Fibroblast of skin of left quadriceps (primary cell): ENCODE measurements around the gene ZNF688.
A peak's percentile ranks its signal among the peaks of the same experiment; 100 is the strongest.
"Not testable (repeated sequence)": the region's sequence is repeated elsewhere in the genome, so short reads cannot be mapped to it uniquely, and the experiment has no call there.

Experiments
- DNase-seq, 2 experiments: peaks; one replicate each; pipeline ENCODE4 v3.0.0-alpha.2; 2013; ENCODE audit warnings: low read depth in 2 of 2

The ZNF688 gene

DNA sequence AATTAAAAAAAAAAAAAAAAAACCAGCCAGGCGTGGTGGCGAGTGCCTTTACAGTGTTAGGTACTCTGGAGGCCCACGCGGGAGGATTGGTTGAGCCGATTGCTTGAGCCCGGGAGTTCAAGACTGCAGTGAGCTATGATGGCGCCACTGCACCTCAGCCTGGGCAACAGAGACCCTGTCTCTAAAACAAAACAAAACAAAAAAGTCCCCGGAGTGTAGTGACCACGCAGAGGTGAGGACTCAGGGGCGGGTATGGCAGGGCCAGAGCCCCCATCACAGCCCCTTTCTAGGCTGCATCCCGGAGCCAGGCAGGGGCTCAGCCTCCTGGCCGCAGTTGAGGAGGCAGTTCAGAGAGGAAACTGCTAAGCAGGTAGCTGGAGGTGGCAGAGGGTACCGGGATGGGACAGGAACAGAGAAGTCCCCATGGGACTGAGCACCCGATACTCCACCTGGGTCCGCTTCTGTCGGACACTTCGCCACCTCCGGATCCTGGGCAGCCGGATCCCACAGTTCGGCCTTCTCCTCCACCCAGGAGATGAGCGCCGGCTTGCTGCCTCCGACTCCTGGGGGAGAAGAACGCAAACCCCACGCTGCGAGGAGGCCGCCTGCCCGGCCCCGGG, 37.7 kb downstream of the ZNF688 start:
- no peak for DNase-seq

DNA sequence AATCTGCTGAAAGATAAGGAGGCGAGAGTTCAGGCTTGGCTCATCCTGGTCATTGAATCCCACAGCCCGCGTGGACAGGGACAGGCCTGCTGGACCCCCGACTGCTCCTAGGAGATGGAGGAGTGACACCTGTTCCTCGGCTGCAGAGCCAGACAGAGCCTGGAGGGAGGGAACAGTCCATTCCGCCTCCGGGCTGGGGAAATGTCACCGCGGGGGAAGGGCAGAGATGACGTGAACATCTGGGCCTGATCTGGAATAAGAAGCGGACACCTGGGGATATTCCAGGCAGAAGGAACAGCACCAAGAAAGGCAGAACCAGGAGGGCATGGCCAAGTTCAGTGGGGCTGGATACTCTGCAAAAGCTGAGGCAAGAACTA, 38.4 kb downstream of the ZNF688 start:
- DNase-seq: no peak

DNA sequence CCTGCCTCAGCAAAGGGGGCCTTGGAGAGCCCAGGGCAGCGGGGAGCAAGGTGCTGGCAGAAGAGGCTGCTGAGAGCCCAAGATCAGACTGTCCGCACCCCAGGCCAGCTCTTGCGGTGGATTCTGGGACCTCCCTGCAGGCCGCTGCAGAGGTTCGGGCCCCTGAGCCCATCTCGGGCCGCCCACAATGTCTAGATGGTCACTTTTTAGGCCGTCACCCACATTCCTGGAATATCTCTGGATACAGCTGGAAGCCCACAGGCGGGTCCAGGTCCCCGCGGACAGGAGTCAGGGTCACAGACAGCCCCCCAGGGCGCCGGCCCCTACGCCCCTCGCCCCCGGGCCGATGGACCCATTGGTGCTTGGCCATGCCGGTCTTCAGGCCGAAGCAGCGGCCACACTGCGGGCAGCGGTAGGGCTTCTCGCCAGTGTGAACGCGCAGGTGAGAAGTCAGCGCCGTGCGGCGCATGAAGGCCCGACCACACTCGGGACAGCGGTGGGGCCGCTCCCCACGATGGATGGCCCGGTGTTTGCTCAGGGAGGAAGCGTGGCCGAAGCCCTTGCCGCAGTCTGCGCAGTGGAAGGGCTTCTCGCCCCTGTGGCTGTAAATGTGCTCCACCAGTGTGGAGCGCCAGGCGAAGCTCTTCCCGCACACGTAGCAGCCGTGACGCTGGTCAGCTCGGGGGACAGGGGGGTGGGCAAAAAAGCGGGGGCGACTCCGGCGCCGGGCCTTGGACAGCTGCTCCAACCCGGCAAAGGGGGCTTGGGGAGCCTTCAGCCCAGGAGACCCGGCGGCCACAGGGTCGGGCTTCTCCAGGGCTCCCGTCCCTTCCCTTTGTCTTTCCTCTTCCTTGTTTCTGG, 39.0 kb downstream of the ZNF688 start:
- DNase-seq: no peak

DNA sequence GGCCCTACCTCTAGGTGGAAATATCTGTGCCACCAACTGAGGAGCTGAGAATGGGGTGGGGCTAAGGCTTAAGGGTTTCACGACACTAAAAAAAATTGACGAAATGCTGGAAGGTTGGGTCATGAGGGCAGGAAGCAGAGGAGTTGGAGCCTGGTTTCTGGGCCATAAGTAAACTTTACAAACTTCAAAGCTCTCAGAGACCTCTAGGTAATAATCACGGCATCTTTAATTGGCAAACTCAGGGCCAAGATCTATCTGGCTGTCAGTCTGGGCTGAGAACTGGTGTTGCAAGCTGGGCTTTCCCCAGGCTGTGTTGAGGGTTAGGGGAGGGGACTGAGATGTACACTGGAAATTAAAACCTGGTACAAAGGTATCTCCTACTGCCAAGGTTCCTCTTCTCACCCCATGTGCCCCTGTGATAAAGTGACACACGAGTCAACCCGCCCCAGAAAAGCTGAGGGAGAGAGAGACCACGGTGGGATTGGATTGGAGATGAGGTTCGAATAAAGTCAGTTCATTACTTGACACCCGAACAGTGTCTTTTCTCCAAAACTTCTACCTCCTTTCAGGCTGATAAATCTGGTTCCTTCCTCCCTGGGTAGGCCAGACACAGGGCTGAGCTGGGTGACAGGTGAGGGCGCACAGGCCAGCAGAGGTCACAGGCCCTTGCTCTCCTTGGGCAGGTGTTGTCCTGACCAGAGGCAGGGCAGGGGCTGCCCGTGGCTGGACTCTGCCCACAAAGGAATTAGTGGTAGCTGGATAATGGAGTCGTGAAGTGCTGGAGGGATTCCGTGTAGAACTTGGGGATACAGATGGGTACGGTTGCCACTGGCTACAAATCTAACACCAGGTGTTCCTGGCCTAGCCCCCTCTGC, 41.1 kb downstream of the ZNF688 start:
- DNase-seq: no peak

GRCh38 chr16:30528799-30529457, 42.6 kb downstream of the ZNF688 start:
- DNase-seq: no peak

DNA sequence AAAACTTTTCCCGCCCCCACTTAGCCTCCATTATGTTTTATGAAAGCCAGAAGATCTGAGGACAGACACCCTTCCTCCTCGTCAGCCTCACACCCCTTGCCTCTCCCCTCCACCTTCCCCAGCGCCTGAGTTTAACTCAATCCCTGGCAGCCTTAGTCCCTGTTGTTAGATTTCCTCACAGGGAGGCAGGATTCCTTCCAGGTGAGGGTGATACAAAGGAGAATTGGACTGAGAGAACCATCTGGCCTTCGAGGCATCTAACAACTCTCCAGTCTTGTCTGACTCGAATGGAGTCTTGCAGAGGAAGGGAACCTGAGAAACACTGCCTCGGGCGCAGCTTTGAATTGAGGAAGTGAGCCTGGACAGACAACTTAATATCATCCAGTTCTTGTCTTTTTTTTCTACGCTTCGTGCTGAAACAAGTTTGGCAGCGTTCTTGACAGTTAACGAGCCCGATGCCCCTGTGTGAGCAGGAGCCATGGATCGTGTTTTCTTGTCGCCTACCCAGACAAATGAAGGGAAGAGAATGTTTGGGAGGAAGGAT, 43.8 kb downstream of the ZNF688 start:
- no peak for DNase-seq

- DNase-seq: peak; percentile 96
These were observed 44.5 kb downstream of the ZNF688 start for GRCh38 chr16:30526823-30527634.

- DNase-seq: no peak
These were observed 45.2 kb downstream of the ZNF688 start, which contains the start of gene ZNF768 for GRCh38 chr16:30526137-30526822. TSS of gene ZNF768 (minus strand) at chr16:30526566. CDS start at chr16:30526413, 153 bp downstream.

DNA sequence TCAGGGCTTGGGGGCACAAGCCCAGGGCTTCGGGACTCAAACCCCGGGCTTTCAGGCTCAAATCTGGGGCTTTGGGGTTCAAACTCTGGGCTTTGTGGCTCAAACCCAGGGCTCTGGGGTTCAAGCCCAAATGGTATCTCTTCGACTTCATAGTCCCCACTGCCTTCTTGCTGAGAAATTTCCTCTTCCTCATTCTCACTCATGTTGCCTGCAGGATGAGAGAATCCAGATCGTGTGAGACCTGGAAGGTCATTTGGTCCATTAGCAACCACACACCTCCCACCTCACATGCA, 45.7 kb downstream of the ZNF688 start:
- DNase-seq: no peak

DNA sequence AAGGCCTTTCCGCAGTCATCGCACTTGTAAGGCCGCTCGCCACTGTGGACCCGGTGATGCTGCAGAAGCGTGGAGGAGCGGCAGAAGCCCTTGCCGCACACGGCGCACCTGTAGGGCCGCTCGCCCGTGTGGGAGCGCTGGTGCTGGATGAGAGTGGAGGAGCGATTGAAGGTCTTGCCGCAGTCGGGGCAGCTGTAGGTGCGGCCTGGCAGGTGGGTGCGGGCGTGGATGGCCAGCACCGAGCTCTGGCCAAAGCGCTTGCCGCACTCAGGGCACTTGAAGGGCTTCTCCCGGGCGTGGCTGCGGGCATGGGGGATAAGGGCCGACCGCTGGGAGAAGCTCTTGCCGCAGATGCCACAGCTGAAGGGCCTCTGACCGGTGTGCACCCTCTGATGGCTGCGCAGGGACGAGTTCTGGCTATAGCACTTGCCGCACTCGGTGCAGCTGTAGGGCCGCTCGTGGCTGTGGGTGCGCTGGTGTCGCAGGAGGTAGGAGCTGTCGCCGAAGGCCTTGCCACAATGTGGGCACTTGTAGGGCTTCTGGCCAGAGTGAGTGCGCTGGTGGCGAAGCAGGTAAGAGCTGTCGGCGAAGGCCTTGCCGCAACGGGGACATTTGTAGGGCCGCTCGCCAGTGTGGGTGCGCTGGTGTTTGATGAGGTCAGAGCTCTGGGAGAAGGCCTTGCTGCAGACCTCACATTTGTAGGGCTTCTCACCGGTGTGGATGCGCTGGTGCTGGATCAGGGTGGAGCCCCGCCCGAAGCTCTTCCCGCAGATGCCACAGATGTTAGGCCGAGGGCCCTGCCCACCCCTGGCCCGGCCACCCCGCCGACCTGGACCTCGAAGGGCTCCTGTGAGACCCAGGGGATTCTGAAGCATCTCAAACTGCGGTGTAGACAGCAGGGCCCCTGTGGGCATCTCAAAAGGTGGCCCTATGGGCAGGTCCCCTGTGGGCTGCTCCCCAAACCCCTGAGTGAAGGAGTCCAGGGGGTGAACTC, 46.6 kb downstream of the ZNF688 start:
- no peak for DNase-seq

DNA sequence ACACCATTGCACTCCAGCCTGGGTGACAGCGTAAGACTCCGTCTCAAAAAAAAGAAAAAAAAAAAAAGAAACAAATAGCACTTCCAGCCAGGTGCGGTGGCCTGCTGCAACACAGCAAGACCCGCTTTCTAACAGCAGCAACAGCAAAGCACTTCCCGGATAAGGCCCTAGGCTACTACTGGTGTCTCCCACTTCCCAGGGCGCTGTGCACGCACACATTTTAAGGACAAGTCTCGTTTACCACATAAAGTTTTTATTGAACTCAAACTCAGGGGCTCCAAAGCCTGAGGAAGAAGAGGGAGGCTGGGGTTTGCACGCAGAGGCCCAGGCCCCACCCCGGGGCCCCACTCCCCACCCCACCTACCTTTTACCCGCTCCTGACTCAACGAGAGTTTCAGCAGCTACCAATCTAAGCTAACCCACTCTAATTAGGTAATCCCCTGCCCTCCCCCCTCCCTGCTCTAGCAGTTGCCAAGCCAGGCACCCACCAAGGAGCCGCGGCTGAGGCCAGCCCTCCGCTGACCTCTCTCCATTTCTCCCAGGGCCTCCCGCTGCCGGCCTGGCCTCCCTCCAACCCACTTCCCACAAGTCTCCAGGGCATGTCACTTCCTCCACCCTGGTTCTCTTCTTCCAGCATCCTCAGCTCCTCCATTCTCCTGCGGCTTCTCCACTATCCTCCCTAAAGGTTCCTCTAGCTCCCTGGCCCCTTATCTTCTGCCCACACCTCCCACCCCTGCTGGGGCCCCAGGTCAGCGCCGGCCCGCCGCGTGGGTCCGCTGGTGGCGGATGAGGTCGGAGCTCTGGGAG, 47.5 kb downstream of the ZNF688 start:
- DNase-seq: no peak

DNA sequence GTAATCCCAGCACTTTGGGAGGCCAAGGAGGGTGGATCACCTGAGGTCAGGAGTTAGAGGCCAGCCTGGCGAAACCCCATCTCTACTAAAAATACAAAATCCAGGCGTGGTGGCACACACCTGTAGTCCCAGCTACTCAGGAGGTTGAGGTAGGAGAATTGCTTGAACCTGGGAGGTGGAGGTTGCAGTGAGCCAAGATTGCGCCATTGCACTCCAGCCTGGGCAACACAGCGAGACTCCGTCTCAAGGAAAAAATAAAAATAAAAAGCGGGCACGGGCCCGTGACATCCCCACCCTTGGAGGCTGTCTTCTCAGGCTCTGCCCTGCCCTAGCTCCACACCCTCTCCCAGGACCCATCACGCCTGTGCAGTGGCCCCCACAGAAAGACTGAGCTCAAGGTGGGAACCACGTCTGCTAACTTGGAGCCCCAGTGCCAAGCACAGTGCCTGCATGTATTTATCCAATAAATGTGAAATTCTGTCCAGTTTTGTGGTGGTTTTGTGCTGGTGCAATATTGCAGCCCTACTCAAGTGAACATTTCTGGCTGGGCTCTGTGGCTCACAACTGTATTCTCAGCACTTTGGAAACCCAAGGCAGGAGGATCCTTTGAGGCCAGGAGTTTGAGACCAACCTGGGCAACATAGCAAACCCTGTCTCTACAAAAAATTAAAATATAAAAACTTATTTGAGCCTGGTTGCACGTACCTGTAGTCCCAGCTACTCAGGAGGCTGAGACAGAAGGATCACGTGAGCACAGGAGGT, 48.6 kb downstream of the ZNF688 start:
- not testable (repeated sequence) for DNase-seq

DNA sequence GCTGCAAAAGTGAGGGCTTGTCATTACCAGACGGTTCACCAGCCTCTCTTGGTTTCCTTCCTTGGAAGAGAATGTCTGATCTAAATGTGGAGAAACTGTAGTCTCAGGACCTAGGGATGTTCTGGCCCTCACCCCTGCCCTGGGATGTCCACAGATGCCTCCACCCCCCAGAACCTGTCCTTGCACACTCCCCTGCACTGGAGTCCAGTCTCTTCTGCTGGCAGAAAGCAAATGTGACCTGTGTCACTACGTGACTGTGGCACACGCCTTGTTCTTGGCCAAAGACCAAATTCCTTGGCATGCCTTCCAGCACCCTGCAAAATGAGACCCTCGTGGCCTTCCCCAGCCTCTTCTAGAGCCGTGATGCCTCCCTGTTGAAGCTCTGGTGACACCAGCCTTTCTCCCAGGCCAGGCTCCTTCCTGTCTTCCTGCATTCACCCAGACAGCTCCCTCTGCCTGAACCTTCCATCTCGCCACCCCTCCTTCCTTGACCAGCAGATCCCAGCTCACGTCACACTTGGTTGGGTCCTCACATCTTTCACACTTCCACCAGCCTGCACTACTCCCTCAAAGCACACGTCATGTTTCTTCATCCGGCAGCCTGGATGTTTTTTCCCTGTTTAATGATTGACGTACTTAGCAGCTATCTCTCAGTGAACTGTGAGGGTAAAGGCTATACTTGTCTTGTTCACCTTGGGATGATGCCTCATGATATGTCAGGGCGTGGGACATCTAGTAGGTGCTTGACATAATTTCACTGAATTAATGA, 49.5 kb downstream of the ZNF688 start:
- no peak for DNase-seq

DNA sequence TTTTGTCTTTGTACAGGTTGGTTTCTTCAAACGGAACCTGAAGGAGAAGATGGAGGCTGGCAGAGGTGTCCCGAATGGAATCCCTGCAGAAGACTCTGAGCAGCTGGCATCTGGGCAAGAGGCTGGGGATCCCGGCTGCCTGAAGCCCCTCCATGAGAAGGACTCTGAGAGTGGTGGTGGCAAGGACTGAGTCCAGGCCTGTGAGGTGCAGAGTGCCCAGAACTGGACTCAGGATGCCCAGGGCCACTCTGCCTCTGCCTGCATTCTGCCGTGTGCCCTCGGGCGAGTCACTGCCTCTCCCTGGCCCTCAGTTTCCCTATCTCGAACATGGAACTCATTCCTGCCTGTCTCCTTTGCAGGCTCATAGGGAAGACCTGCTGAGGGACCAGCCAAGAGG, 50.0 kb downstream of the ZNF688 start:
- DNase-seq: no peak
